BJ (cell line): ENCODE data around the gene DHRS7C. TPM values are rescaled to one million over a fixed set of nuclear protein-coding genes. Genes with fewer than 3 reads are reported as not detected.

Experiments used
- CTCF ChIA-PET: fragments of 350-600 bp; formaldehyde crosslinking; extraction: SDS; loops from one replicate; lab custom pipeline; 2021; ENCODE audit warnings: antibody characterized with exemption, inconsistent platforms; lab: Yijun Ruan, JAX
- POLR2A ChIA-PET: fragments of 300-600 bp; sonication (Branson Sonifier 250); formaldehyde crosslinking; extraction: SDS; loops from one replicate; lab custom pipeline; 2021; ENCODE audit warnings: antibody characterized with exemption; lab: Charles Lee
- DNase-seq: peaks from one replicate; pipeline ENCODE4 v3.0.0-alpha.2; 2011; ENCODE audit warnings: low read depth
- H3K27me3 ChIP-seq: 2 replicates; pipeline ENCODE4 v1.6.0; 2011; ENCODE audit warnings: low read length; ENCODE audit not compliant: control insufficient read depth, insufficient read depth
- H3K36me3 ChIP-seq: 2 replicates; pipeline ENCODE4 v1.5.1; 2011; ENCODE audit warnings: low read length; ENCODE audit not compliant: control insufficient read depth, insufficient read depth
- H3K4me3 ChIP-seq: 2 replicates; pipeline ENCODE4 v1.5.1; 2011; ENCODE audit warnings: low read depth, mild to moderate bottlenecking, control low read depth, low read length
- CTCF ChIP-seq: IDR thresholded peaks from 2 replicates; pipeline ENCODE4 v1.5.1; 2011; ENCODE audit warnings: low read depth, mild to moderate bottlenecking, control low read depth, inconsistent platforms, low read length, moderate library complexity; ENCODE audit not compliant: insufficient read depth
- polyA plus RNA-seq: library from polyadenylated mRNA; depleted of rRNA; stranded (reverse); fragments of >200 nt; gene quantifications from 2 replicates; pipeline ENCODE4 v1.2.3, GENCODE V29; 2011

DHRS7C gene
- polyA plus RNA-seq, 1 experiment, result not detected

- no peaks in the 10 kb centered on the region for H3K27me3 ChIP-seq
- no peaks in the 10 kb centered on the region for H3K36me3 ChIP-seq
- POLR2A ChIA-PET, result no interaction called here
- no peak for DNase-seq
- no peak for TF ChIP-seq CTCF
- CTCF ChIA-PET, result no interaction called here
- H3K4me3 ChIP-seq, result no peak overlapping the region
Observed at GRCh38 chr17:9824094-9824493, 32.7 kb upstream of the DHRS7C start.

- Histone ChIP-seq H3K27me3 (no peaks in the 10 kb centered on the region), H3K36me3 (no peaks in the 10 kb centered on the region), H3K4me3 (no peak within 1 kb of the TSS)
- CTCF ChIA-PET, result no interaction called here
- POLR2A ChIA-PET, result no interaction called here
- no peak for DNase-seq
- TF ChIP-seq CTCF, result no peak
Observed at GRCh38 chr17:9821921-9822320, 30.5 kb upstream of the DHRS7C start, which contains the start of gene GSG1L2. TSS of gene GSG1L2 (minus strand) at chr17:9822079. CDS start at chr17:9822071, 8 bp downstream.

GRCh38 chr17:9820448-9820847, 29.1 kb upstream of the DHRS7C start:
- H3K4me3 ChIP-seq, result no peak overlapping the region
- ChIA-PET POLR2A (no interaction called here), CTCF (interaction anchor here (1.4 kb wide), 1 partner anchor 11 kb away, joined by 4 read pairs; no protein-coding TSS in a partner anchor)
- no peaks in the 10 kb centered on the region for H3K27me3 ChIP-seq
- DNase-seq, result no peak
- TF ChIP-seq CTCF, result no peak
- no peaks in the 10 kb centered on the region for H3K36me3 ChIP-seq

GRCh38 chr17:9818760-9819159, 27.4 kb upstream of the DHRS7C start:
- no peak for TF ChIP-seq CTCF
- POLR2A ChIA-PET, result no interaction called here

GRCh38 chr17:9817086-9817485, 25.7 kb upstream of the DHRS7C start:
- CTCF ChIA-PET, result no interaction called here
- POLR2A ChIA-PET, result no interaction called here

More at GRCh38 chr17:9818760-9819159, 27.4 kb upstream of the DHRS7C start:
- Histone ChIP-seq H3K27me3 (no peaks in the 10 kb centered on the region), H3K36me3 (no peaks in the 10 kb centered on the region), H3K4me3 (no peak overlapping the region)
- no peak for DNase-seq
- CTCF ChIA-PET, result no interaction called here

More at GRCh38 chr17:9817086-9817485, 25.7 kb upstream of the DHRS7C start:
- H3K36me3 ChIP-seq, result no peaks in the 10 kb centered on the region
- H3K4me3 ChIP-seq, result no peak overlapping the region
- no peak for DNase-seq
- no peak for TF ChIP-seq CTCF
- H3K27me3 ChIP-seq, result no peaks in the 10 kb centered on the region
